ENCODE data around the gene ATP4B. TPM values are rescaled to one million over a fixed set of nuclear protein-coding genes. Genes with fewer than 3 reads are reported as not detected.

ATP4B gene
- total RNA-seq, 1 experiment from 2014 or later, result not detected

- Histone ChIP-seq H3K9me3 (ENCODE audit: control insufficient read depth in 1 of 2, insufficient read depth in 1 of 2, low read depth in 1 of 2, low read length in 2 of 2) (no peaks in the 10 kb centered on the region), H3K36me3 (ENCODE audit: control insufficient read depth in 1 of 2, insufficient read depth in 2 of 2, low read length in 2 of 2) (peaks cover 11 to 53% of the 10 kb centered on the region in 2 experiments; a peak in 3 of 4 replicates), H3K4me1 (ENCODE audit: control insufficient read depth in 1 of 2, insufficient read depth in 2 of 2, low read length in 2 of 2) (no peaks in the 10 kb centered on the region), H4K20me1 (ENCODE audit: insufficient read depth) (no peaks in the 10 kb centered on the region), H3K79me2 (ENCODE audit: insufficient read depth, low read length) (peaks cover 100% of the 10 kb centered on the region), H2AFZ (ENCODE audit: low read depth, low read length, poor library complexity, severe bottlenecking) (no peak overlapping the region), H3K4me2 (ENCODE audit: low read length) (no peak overlapping the region), H3K9ac (ENCODE audit: low read length) (no peak overlapping the region), H3K27me3 (ENCODE audit: insufficient read depth, low read length) (no peaks in the 10 kb centered on the region), H3K27ac (ENCODE audit: low read depth, low read length) (no peak overlapping the region), H3K9me2 (ENCODE audit: insufficient read depth) (no peaks in the 10 kb centered on the region), H3K4me3 (replicated peaks in 1 of 2; ENCODE audit: low read depth in 1 of 2, low read length in 2 of 2) (no peak overlapping the region)
- POLR2A ChIA-PET, result no interaction called here
- BruUV-seq (replicated peaks), result no TSS peak
- no peak for TF ChIP-seq RAD21 (IDR thresholded peaks at IDR 0.05; ENCODE audit: low read depth)
- TF ChIP-seq YY1 (IDR thresholded peaks at IDR 0.05; ENCODE audit: extremely low read depth, insufficient replicate concordance, low read depth, low read length), result no peak
- TF ChIP-seq JUND (IDR thresholded peaks at IDR 0.05), result no peak
- TF ChIP-seq POLR2A (IDR thresholded peaks at IDR 0.05; ENCODE audit: borderline replicate concordance, extremely low read depth, insufficient read depth, insufficient read length), result no peak
- no peak for TF ChIP-seq SRF (IDR thresholded peaks at IDR 0.05; ENCODE audit: low read depth)
- no peak for DNase-seq (ENCODE audit: low read depth, low spot score)
- ATAC-seq, result no peak
- RAD21 ChIA-PET (ENCODE audit: low non-redundant PET in 1 of 2, low total read pairs in 2 of 2, uncharacterized antibody in 2 of 2, unreplicated experiment in 2 of 2), result no interaction called here
- intact Hi-C loops (cut with micrococcal nuclease), result no loop called here
- CTCF ChIA-PET, result no interaction called here
Measured at GRCh38 chr13:113601166-113602070, 56.6 kb downstream of the ATP4B start.

GRCh38 chr13:113599391-113599790 lies 58.6 kb downstream of the ATP4B start:
- CTCF ChIA-PET, result no interaction called here
- Histone ChIP-seq H3K27ac (ENCODE audit: low read depth, low read length) (no peak overlapping the region), H2AFZ (ENCODE audit: low read depth, low read length, poor library complexity, severe bottlenecking) (no peak overlapping the region), H3K9me2 (ENCODE audit: insufficient read depth) (no peaks in the 10 kb centered on the region), H3K79me2 (ENCODE audit: insufficient read depth, low read length) (peaks cover 100% of the 10 kb centered on the region), H3K4me2 (ENCODE audit: low read length) (no peak overlapping the region), H3K9ac (ENCODE audit: low read length) (no peak overlapping the region), H3K4me1 (ENCODE audit: control insufficient read depth in 1 of 2, insufficient read depth in 2 of 2, low read length in 2 of 2) (no peaks in the 10 kb centered on the region), H3K36me3 (ENCODE audit: control insufficient read depth in 1 of 2, insufficient read depth in 2 of 2, low read length in 2 of 2) (peaks cover 11 to 50% of the 10 kb centered on the region in 2 experiments; a peak in 3 of 4 replicates), H4K20me1 (ENCODE audit: insufficient read depth) (no peaks in the 10 kb centered on the region; the same call in 1 of the 2 replicates), H3K4me3 (replicated peaks in 1 of 2; ENCODE audit: low read depth in 1 of 2, low read length in 2 of 2) (no peak overlapping the region), H3K27me3 (ENCODE audit: insufficient read depth, low read length) (no peaks in the 10 kb centered on the region), H3K9me3 (ENCODE audit: control insufficient read depth in 1 of 2, insufficient read depth in 1 of 2, low read depth in 1 of 2, low read length in 2 of 2) (no peaks in the 10 kb centered on the region)
- BruUV-seq (replicated peaks), result no TSS peak
- no peak for TF ChIP-seq REST (IDR thresholded peaks at IDR 0.05; ENCODE audit: low read depth)
- TF ChIP-seq MAX (IDR thresholded peaks at IDR 0.05), result no peak
- TF ChIP-seq ATF3 (IDR thresholded peaks at IDR 0.05), result no peak
- TF ChIP-seq SRF (IDR thresholded peaks at IDR 0.05; ENCODE audit: low read depth), result no peak
- TF ChIP-seq JUND (IDR thresholded peaks at IDR 0.05), result no peak
- DNase-seq (ENCODE audit: low read depth, low spot score), result no peak
- ATAC-seq, result no peak
- intact Hi-C loops (cut with micrococcal nuclease), result no loop called here
- POLR2A ChIA-PET, result no interaction called here
- RAD21 ChIA-PET (ENCODE audit: low non-redundant PET in 1 of 2, low total read pairs in 2 of 2, uncharacterized antibody in 2 of 2, unreplicated experiment in 2 of 2), result no interaction called here
